ENCODE results near the gene POLR2F.

DNA sequence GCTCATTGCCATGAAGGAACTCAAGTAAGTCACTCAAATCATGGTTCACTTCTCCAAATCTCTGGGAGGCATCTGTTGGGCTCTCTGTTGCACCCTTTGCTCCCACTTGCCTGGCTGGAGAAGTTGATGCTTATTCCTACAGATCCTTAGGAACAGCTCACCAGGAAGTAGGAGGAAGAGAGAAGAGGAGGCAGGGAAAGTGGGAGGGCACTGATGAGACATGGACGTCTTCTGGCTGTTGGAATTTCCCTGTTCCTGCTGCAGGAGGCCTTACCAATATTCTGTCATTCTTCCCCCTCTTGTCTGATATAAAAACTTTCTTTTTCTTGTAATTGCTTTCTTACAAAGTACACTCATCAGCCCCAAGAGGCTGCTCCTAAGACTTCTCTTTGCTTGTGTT, 13.6 kb downstream of the POLR2F start:
- TF ChIP-seq, protein P1, sequence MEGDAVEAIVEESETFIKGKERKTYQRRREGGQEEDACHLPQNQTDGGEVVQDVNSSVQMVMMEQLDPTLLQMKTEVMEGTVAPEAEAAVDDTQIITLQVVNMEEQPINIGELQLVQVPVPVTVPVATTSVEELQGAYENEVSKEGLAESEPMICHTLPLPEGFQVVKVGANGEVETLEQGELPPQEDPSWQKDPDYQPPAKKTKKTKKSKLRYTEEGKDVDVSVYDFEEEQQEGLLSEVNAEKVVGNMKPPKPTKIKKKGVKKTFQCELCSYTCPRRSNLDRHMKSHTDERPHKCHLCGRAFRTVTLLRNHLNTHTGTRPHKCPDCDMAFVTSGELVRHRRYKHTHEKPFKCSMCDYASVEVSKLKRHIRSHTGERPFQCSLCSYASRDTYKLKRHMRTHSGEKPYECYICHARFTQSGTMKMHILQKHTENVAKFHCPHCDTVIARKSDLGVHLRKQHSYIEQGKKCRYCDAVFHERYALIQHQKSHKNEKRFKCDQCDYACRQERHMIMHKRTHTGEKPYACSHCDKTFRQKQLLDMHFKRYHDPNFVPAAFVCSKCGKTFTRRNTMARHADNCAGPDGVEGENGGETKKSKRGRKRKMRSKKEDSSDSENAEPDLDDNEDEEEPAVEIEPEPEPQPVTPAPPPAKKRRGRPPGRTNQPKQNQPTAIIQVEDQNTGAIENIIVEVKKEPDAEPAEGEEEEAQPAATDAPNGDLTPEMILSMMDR (IDR thresholded peaks at IDR 0.05) = no peak
- no peak for TF ChIP-seq POLR2A (IDR thresholded peaks at IDR 0.05)

Measured in body of pancreas (tissue), 4 donors.